Aorta (tissue), 5 donors: ENCODE data around the gene LSM6. TPM values are rescaled to one million over a fixed set of nuclear protein-coding genes. Genes with fewer than 3 reads are reported as not detected.

Experiments used
- ATAC-seq: fragments of 200-7000 bp; cut with Tn5 transposase; one replicate; pipeline ENCODE4 v1.9.1; 2022; ENCODE audit warnings: moderate library complexity; ENCODE audit not compliant: low FRiP score
- DNase-seq, 2 donors: peaks; one replicate each; pipeline ENCODE4 v3.0.0-alpha.2; 2020
- H3K27ac ChIP-seq, 2 donors: one replicate each; pipeline ENCODE4 v1.5.1; 2013; ENCODE audit warnings: low read length in 2 of 2, mild to moderate bottlenecking in 2 of 2, moderate library complexity in 2 of 2, control low read depth in 1 of 2, inconsistent platforms in 1 of 2, low read depth in 1 of 2
- H3K27me3 ChIP-seq, 2 donors: one replicate each; pipeline ENCODE4 v1.6.1; 2013; ENCODE audit warnings: control low read depth in 1 of 2, low read length in 1 of 2, mild to moderate bottlenecking in 1 of 2, moderate library complexity in 1 of 2; ENCODE audit not compliant: insufficient read depth in 2 of 2, control insufficient read depth in 1 of 2
- H3K36me3 ChIP-seq, 2 donors: one replicate each; pipeline ENCODE4 v1.6.1; 2013; ENCODE audit warnings: control low read depth in 1 of 2, low read length in 1 of 2, mild to moderate bottlenecking in 1 of 2; ENCODE audit not compliant: insufficient read depth in 2 of 2, control insufficient read depth in 1 of 2
- H3K4me1 ChIP-seq, 2 donors: one replicate each; pipeline ENCODE4 v1.6.1; 2013; ENCODE audit warnings: low read length in 2 of 2, control low read depth in 1 of 2, mild to moderate bottlenecking in 1 of 2, moderate library complexity in 1 of 2; ENCODE audit not compliant: insufficient read depth in 2 of 2, control insufficient read depth in 1 of 2
- H3K4me3 ChIP-seq, 2 donors: one replicate each; pipeline ENCODE4 v1.5.1; 2013; ENCODE audit warnings: low read length in 2 of 2, control low read depth in 1 of 2, mild to moderate bottlenecking in 1 of 2
- H3K9me3 ChIP-seq: one replicate; pipeline ENCODE4 v1.6.1; 2013; ENCODE audit warnings: mild to moderate bottlenecking, low read length; ENCODE audit not compliant: control insufficient read depth
- WGBS, 2 donors: extraction: QIAGEN DNeasy Blood & Tissue Kit; methylation state at CpG; one replicate each; pipeline ENCODE4 v1.1.7; 2013; 5-methylcytosine and 5-hydroxymethylcytosine counted together
- intact Hi-C, 2 donors: fragments of 100-400 bp; cut with DNase I; formaldehyde crosslinking; loops; one replicate each; pipeline versions ENCODE4 v1.14.2 to v1.15.0; 2022
- polyA plus RNA-seq, 2 donors: library from polyadenylated mRNA; stranded (reverse); fragments of 200-250 nt; gene quantifications; one replicate each; pipeline ENCODE4 v1.2.3, GENCODE V29; 2013
- total RNA-seq, 2 donors: library from RNA; stranded (reverse); fragmentation: NEBNext Ultra II Directional; extraction: Animal tissue kit (Norgen Biotek cat#: 25700); gene quantifications; one replicate each; pipeline ENCODE4 v1.2.1, GENCODE V29; 2021
- donor health status: healthy with polysubstance abuse.
- donor health status: Bipolar disorder and iron deficiency.
- donor health status: DM: no; HTN: no; CAD: no.
- donor health status: DM: no; HTN: no; CAD: no.
- donor health status: DM: yes; HTN: yes; CAD: no.

LSM6 gene
- total and polyA plus RNA-seq, 4 donors = 19.9 to 35.1 (median 28.0) TPM

DNA sequence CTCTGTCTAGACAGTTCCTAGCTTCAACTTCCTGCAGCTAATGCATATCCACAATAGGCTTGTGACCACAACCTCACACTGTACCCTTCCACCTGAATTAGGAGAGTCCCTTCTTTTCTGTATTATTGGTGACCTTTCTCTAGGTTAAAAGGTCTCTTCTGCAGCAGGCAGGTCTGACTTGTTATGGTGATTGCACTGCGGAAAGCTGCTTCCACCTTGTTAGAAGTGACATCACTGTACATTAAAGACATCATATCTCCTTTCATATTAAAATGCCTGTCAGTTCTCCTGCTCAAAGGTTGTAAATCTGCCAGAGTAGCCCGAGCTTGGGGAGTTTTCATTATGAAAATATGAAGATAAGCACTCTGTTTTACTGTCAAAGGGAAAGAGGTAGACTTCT lies 21.5 kb upstream of the LSM6 start:
- DNase-seq = no peak
- WGBS, 2 donors = 27 to 41% methylated on average over 2 of the region's 2 CpGs
- intact Hi-C loops = no loop called here

DNA sequence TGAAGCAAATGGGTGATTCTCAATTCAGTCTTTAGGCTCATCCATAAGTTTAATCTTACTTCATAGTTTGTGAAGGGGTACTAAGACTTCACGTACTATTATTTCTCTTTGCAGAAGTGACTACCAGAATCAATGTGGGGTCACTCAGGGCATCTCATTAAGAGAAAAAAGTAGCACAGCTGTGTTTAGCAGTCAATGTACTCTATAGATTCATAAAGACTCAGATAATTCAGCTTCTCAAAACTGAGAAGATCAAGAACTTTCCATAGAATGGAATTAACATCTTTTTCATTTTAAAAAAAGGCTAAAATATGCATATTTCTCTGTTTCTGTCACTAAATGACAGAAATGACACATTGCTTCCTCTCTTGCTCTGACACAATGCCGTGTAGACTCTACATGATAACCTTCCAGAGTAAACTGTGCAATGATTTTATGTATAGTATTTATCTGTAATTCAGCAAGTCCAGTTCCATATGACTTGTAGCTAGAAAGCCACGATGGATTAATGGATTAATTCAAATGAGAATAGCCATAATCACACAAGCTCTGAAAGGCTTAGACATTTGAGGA lies 20.3 kb upstream of the LSM6 start:
- H3K36me3 ChIP-seq = no peaks in the 10 kb centered on the region
- H3K4me1 ChIP-seq = no peaks in the 10 kb centered on the region
- DNase-seq (no peak), ATAC-seq (no peak)
- WGBS, 2 donors = 54 to 55% methylated on average over 3 of the region's 3 CpGs
- no peaks in the 10 kb centered on the region for H3K27me3 ChIP-seq
- intact Hi-C loops = no loop called here
- no peak overlapping the region for H3K27ac ChIP-seq
- no peak overlapping the region for H3K4me3 ChIP-seq
- peaks cover 2% of the 10 kb centered on the region for H3K9me3 ChIP-seq

More for the DNA sequence above, 21.5 kb upstream of the LSM6 start:
- no peaks in the 10 kb centered on the region for H3K36me3 ChIP-seq
- no peaks in the 10 kb centered on the region for H3K4me1 ChIP-seq
- H3K27me3 ChIP-seq = no peaks in the 10 kb centered on the region
- no peak overlapping the region for H3K4me3 ChIP-seq
- H3K9me3 ChIP-seq = peaks cover 2% of the 10 kb centered on the region
- no peak for ATAC-seq
- H3K27ac ChIP-seq = no peak overlapping the region

DNA sequence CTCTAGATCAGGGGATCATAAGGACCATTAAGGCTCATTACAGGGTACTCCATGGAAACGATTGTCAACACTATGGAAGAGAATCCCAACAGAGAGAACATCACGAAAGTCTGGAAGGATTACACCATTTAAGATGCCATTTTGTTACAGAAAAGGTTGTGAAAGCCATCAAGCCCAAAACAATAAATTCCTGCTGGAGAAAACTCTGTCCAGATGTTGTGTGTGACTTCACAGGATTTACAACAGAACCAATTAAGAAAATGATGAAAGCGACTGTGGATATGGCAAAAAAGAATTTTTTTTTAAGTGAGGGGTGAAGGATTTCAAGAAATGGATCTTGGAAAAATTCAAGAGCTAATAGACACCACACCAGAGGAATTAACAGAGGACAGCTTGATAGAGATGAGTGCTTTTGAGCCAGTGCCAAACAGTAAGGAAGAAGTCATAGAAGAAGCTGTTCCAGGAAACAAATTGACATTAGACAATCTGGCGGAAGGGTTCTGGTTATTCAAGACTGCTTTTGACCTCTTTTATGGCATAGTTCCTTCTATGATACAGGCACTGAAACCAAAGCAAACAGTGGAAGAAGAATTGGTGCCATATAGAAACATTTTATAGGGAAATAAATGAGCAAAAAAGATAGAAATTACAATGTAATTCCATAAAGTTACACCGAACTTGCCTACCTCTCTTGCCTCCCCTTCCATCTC lies 17.3 kb upstream of the LSM6 start:
- Histone ChIP-seq H3K27me3 (no peaks in the 10 kb centered on the region), H3K9me3 (peaks cover 6% of the 10 kb centered on the region), H3K4me3 (no peak overlapping the region), H3K27ac (no peak overlapping the region), H3K36me3 (no peaks in the 10 kb centered on the region), H3K4me1 (no peaks in the 10 kb centered on the region)
- 86 to 87% methylated on average over 5 of the region's 5 CpGs for WGBS, 2 donors
- DNase-seq = no peak
- intact Hi-C loops = no loop called here
- ATAC-seq = no peak

DNA sequence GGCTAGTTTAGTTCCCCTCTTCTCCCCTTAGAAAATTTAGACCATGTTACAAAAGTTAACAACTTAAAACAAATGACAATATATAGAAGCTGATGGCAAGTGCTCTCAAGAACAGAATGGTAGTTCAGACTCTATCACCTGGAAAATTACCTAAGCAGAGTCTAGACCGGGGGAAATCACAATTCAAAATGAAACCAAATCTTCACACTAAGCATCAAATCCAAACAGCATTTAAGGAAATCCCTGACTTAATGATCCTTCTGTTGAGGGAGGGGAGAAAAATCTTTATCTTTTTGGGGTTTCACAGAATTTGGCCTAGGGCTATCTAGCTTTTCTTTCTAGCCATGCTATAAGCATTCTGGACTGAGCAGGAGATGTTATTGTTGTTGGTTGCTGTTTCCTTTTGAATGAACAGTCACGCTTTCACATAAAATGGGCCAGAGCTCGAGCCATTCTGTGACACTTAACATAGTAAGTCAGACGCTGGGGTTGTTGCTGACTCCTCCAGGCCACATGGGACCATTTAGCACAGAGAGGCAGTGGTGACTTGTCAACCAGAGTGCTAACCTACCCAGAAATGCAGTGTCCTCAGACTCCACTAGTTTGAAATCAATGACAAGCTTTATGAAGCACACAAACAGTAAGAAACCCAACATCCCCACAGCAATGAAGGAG lies 16.0 kb upstream of the LSM6 start:
- Histone ChIP-seq H3K36me3 (no peaks in the 10 kb centered on the region), H3K27me3 (no peaks in the 10 kb centered on the region), H3K27ac (no peak overlapping the region), H3K4me1 (no peaks in the 10 kb centered on the region), H3K9me3 (peaks cover 6% of the 10 kb centered on the region), H3K4me3 (no peak overlapping the region)
- WGBS, 2 donors = 48 to 50% methylated on average over 4 of the region's 4 CpGs
- ATAC-seq = no peak
- no peak for DNase-seq
- intact Hi-C loops = no loop called here

- Histone ChIP-seq H3K4me1 (no peaks in the 10 kb centered on the region), H3K36me3 (no peaks in the 10 kb centered on the region), H3K4me3 (no peak overlapping the region), H3K27ac (no peak overlapping the region), H3K9me3 (peaks cover 6% of the 10 kb centered on the region), H3K27me3 (no peaks in the 10 kb centered on the region)
- DNase-seq (no peak), ATAC-seq (no peak)
- intact Hi-C loops = no loop called here
Observed at GRCh38 chr4:146161243-146161642, 14.3 kb upstream of the LSM6 start.

DNA sequence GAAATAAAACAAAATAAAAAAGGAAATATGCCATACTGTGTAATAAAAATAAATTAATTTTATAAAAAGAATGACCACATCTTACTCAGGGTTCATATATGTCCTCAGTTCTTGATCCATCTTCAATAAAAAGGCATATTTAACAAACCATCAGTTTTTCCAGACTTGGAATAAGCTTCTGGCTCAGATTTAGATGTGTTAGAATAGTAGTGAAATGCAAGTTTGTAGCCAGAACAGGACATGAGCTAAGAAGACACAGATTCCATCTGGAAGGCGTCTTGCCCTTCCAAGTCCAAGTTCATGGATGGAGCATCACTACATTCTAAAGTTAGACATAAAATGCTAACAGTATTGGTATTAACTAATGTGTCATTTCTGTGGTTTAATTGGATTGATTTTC lies 10.3 kb upstream of the LSM6 start:
- no peaks in the 10 kb centered on the region for H3K36me3 ChIP-seq
- no peak overlapping the region for H3K4me3 ChIP-seq
- peaks cover 4% of the 10 kb centered on the region for H3K9me3 ChIP-seq
- no peaks in the 10 kb centered on the region for H3K4me1 ChIP-seq
- ATAC-seq (no peak), DNase-seq (no peak)
- H3K27me3 ChIP-seq = no peaks in the 10 kb centered on the region
- no peak overlapping the region for H3K27ac ChIP-seq
- intact Hi-C loops = no loop called here
- 63 to 74% methylated on average over 1 of the region's 1 CpG for WGBS, 2 donors

GRCh38 chr4:146165840-146166239 lies 9.7 kb upstream of the LSM6 start:
- H3K27me3 ChIP-seq = no peaks in the 10 kb centered on the region
- DNase-seq = no peak
- ATAC-seq = no peak
- intact Hi-C loops = no loop called here
- H3K27ac ChIP-seq = no peak overlapping the region
- peaks cover 4% of the 10 kb centered on the region for H3K9me3 ChIP-seq
- H3K36me3 ChIP-seq = no peaks in the 10 kb centered on the region
- no peaks in the 10 kb centered on the region for H3K4me1 ChIP-seq
- no peak overlapping the region for H3K4me3 ChIP-seq

GRCh38 chr4:146170149-146170548 lies 5.4 kb upstream of the LSM6 start:
- no peak for DNase-seq
- H3K9me3 ChIP-seq = no peaks in the 10 kb centered on the region
- H3K27ac ChIP-seq = no peak overlapping the region
- H3K4me1 ChIP-seq = no peaks in the 10 kb centered on the region
- H3K4me3 ChIP-seq = no peak overlapping the region
- no peaks in the 10 kb centered on the region for H3K27me3 ChIP-seq
- intact Hi-C loops = loop anchor here in 1 of 2 donors (10.0 kb wide), 2 partner anchors 115 to 325 kb away; no protein-coding TSS in a partner anchor
- H3K36me3 ChIP-seq = no peaks in the 10 kb centered on the region
- ATAC-seq = no peak
- WGBS, 2 donors = 82 to 84% methylated on average over 3 of the region's 3 CpGs

DNA sequence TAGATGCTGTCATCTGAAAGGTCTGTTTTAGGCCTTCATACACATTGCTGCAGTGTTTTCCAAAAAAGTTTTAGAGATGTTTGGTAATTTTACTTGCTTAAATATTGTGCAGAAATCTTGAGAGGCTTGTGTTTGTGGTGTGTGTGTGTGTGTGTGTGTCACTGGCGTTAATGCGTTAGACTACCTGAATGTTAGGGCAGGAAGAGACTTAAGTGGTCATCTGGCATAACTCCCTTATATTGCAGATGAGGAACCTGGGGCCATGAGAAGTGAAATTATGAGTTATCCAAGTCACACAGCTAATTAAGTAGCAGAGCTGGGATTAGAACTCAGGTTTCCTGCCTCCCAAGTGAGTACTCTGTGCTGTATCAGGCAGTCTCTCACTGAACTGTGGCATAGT lies 1.4 kb downstream of the LSM6 start:
- intact Hi-C loops = loop anchor here in 1 of 2 donors (10.0 kb wide), 2 partner anchors 122 to 332 kb away; no protein-coding TSS in a partner anchor
- WGBS, 2 donors = 84 to 88% methylated on average over 2 of the region's 2 CpGs

More for the DNA sequence above, 1.4 kb downstream of the LSM6 start:
- Histone ChIP-seq H3K27me3 (no peaks in the 10 kb centered on the region), H3K4me3 (peak overlapping the region; percentile 35 to 70), H3K36me3 (no peaks in the 10 kb centered on the region), H3K9me3 (no peaks in the 10 kb centered on the region), H3K27ac (no peak overlapping the region), H3K4me1 (peaks cover 2 to 9% of the 10 kb centered on the region in 2 donors)
- ATAC-seq = no peak
- no peak for DNase-seq
